Limb (tissue), 2 donors: Measurements from ENCODE around the gene PRDM15.

Experiments used
- DNase-seq, 2 donors: peaks; one replicate each; pipeline ENCODE4 v3.0.0-alpha.2; 2016; ENCODE audit errors: extremely low spot score in 2 of 2

The PRDM15 gene

GRCh38 chr21:41765973-41766882 is 112.9 kb downstream of the PRDM15 start:
- DNase-seq: no peak

DNA sequence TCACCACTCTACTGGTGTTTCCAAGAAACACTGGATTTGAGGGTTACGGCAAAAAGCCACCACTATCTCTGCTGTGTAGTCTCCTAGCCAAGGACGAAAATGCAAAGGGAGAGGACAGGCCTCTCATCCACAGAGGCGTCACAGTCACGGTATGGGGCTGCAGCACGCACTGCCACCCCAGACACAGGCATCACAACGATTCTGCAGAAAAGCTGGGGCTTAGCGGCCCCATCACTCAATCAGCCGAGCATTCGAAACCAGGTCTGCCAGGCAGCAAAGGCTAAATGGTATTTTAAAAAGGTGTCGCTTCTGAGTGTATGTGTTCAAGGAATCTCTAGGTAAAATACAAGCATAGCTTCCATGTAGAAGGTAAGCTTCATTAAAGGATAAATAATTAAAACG is 113.7 kb downstream of the PRDM15 start:
- DNase-seq: no peak

- DNase-seq: no peak
These were observed 114.4 kb downstream of the PRDM15 start for GRCh38 chr21:41764558-41765419.

DNA sequence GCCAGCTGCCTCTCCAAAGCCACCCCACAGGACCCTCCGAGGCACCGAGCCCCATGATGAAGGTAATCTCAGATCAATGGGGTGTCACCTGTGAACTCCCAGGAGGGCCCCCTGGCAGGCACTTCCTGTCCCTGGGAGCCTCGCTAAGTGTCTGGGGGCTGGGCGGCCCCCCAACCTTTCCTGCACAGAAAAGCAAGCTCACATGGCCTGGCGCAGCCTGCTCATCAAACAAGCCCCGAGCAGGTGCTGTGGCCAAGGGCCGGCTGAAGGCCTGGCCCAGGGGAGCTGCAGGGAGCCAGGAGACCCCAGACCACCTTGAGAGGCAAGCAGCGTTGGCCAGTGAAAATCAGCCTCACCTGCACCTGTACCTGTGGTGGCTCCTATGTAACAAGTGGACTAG is 115.1 kb downstream of the PRDM15 start:
- DNase-seq: no peak

DNA sequence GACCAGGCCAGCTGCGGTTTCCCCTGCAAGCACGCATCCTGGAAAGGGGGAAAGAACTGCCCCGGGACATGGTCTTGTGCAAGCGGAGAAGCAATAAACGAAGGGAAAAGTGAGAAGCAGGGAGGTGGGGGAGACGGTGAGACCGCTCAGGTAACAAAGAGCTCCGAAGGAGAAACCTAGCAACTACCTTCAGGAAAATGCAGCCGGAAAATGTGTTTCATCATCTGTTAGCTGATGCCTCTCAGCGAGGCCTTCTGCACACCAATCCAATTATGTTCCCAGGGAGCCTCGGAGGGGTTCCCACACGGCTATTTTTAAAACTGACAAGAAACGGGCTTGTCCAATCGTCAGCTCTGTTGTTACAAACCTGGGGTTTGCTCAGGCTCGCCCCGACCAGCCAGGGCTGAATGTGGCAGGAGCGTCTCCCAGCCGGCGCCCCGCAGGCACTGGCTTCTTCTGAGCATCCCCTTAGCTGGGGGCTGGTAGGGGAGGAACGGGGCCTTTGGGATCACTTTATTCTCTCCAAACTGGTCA is 115.7 kb downstream of the PRDM15 start:
- DNase-seq: no peak

GRCh38 chr21:41762753-41763152 is 116.4 kb downstream of the PRDM15 start:
- DNase-seq: no peak

- no peak for DNase-seq
These were observed 117.1 kb downstream of the PRDM15 start for GRCh38 chr21:41761934-41762635.

DNA sequence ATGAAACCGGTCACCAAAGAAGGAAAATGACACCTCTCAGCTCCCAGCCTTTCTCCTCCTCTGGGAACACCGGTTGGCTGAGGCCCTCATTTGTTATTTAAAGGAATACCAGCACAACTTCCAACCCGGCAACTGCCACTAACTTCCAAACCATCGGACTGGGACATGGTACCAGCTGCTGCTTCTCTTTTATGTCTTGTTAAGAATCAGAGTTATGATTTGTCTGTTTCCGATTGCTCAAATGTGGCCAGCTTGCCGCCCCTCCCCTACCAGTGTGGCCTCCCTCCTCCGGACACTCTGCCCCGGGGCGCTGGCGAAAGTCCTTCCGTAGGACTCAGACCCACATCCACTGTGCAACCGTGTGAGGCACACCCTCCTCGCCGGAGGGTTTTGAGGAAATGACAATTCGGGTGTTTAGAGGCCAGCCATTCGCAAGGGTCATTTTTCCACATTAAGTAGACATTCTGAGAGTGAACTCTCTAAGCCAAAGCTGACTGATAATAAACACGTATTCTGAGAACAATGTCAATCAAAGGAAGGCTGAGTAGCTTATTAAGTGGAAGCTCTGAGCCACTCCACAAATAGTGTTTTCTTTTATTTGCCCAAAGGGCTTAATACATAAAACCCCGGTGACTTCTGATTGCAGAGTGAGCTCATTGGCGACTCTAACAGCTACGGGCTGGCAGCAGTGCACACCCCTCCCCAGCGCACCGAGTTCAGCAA is 117.8 kb downstream of the PRDM15 start:
- no peak for DNase-seq

DNA sequence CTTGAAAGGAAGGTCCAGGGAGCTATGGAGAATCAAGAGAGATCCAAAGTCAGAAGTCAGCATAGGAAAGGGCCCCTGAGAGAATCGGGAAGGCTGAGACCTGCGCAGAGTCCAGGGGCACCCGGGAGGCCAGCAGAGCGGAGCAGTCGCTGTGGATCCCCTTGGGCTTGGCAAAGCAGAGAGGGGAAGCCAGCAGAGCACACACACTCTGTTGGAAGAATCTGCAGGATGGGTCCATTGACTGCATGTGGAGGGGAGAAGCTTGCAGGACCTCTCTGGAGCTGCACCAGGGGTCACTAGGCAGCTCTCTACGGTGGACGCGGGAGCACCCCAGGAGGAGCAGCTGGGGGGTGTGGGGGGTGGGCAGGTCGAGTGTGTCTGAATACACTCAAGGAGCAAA is 118.7 kb downstream of the PRDM15 start:
- DNase-seq: no peak

DNA sequence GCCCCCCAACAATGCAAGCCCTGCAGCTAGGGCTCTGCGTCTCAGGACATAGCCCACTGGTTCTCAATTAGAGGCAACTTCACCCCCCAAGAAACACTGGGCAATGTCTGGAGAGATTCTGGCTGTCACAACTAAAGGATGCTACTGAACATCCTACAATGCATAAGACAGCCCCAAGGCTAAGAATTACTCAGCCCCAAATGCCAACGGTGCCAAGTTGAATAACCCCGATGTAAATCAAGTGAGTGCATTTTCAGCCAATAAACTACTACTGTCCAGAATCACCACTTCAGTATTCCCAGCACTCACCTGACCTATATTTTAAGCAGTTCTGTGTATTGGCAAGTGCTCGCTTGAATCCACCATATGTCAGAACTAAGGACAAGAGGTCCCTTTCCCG is 119.2 kb downstream of the PRDM15 start:
- DNase-seq: no peak

DNA sequence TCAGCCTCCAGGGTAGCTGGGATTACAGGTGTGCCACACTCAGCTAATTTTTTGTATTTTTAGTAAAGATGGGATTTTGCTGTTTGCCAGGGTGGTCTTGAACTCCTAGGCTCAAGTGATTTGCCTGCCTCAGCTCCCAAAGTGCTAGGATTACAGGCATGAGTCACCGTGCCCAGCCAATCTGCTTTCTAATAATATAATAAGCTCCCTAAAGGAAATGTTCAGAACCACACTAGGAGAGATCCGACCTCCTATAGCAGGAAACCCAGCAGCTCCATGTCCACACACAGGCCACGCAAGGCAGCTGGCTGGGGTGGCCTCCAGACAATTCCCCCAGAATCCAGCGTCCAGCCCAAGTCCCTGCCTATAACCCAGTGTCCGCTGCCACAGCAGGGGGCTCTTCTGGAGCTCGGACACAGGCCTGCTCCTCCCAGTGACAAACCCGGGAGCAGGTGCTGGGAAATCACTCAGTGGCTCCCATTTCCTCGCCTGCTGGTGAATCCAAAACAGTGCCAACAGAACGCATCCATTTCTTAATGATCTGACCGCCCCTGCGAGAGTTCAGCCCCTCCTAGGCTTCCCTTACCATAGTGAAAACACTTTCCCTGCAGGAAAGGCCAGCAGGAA is 119.8 kb downstream of the PRDM15 start:
- DNase-seq: no peak

DNA sequence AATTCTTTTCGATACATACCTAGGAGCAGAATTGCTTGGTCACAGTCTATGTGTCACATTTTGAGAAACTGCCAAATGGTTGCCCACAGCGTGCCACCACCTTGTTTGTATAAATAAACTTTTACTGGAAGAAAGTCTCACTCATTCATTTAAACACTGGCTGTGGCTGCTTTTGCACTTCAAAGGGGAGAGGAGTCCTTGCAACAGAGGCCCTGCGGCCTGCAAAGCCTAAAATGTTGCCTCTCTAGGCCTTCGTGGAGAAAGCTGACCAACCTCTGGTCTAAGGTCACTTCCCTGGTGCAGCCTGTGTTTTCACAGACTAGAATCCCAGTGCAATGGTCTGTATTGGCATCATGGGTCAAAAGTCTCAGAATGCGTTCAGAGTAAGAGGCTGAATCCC is 120.6 kb downstream of the PRDM15 start:
- DNase-seq: no peak

GRCh38 chr21:41755934-41756773 is 123.0 kb downstream of the PRDM15 start:
- DNase-seq: no peak

DNA sequence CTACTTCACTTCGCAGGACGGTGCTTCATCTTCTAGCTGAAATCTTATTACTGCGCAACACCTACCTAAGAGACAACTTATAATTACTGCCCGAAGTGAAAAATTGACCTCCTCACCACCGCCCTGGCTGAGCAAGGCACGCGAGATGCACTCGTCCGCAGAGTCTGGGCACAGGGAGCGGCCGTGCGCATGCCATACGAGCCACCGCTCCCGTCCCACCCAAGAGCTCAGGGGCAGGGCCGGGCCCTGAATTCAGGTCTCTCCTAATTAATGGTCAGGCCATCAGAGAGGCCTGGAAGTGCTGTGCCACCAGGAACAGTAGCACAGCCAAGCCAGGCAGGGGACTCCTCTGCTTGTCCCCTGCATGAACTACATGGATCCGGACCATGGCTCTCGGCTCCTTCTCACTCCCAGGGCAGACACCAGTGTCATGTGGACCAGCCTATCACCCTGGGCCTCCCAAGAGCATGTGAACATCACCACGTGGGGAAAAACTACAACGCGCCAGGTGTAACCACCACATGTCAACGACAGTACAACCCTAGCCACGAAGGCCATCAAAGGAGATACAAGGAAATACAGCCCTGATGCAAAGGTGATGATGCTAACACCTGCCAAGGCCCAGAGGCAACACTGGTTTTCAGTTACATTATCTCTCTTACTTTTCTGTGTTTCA is 123.7 kb downstream of the PRDM15 start:
- no peak for DNase-seq

GRCh38 chr21:41754479-41754891 is 124.7 kb downstream of the PRDM15 start:
- DNase-seq: peak in 1 of 2 donors; percentile 14

GRCh38 chr21:41753006-41753898 is 125.9 kb downstream of the PRDM15 start:
- DNase-seq: no peak

DNA sequence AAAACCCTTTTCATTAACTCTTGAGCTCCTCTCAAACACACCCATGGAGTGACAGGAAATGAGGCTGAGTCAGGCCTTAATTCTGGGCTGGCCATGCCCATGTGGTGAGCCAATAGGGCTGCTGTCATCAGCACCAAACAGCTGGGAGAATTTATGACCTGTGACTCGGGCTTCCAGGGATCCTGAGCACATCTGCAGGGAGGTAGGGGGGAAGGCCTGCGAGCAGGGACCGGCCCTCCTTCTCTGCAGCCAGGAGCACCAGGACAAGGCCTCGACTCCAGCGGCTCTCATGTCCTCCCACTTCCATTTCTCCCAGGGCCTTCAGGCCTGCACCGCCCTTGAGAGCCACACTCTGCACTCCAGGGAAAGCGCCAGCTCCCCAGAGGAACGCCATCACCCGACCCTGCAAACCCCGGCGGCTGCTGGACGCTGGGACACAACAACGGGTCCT is 126.9 kb downstream of the PRDM15 start:
- DNase-seq: peak in 1 of 2 donors; percentile 6

GRCh38 chr21:41751611-41752011 is 127.5 kb downstream of the PRDM15 start:
- DNase-seq: no peak
